ENCODE data around the gene POTEF.
"Not testable (repeated sequence)": the region's sequence is repeated elsewhere in the genome, so short reads cannot be mapped to it uniquely, and the experiment has no call there.

DNA sequence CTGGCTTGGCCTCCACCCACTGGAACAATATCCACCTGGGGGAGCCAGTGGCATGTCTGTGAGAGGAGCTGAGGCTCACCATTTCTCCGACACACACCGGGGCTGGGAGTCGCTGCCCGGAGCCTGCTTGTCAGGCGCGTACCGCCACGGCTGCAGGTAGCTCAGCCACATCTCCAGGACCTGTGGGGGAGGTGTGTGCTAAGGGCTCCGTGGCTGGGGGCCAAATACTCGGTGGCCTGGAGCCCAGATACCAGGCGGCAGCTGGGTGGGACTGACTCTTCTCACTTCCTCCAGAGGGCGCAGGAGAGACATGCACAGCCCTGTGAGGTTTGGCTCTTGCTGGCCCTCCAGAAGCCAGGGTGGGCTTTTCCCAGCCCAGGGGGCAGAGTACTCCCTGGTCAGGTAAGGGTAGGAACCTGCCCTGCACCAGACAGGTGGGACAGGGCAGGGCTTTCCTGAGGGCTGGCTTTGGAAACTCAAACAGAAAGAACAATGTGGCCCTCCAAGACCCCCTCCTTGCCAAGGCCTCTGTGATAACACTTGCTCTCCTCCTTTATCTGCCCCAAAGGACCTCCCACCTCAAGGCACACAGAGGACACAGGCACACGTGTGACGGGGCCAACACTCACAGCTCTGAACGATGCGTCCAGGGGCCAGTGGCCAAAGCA lies 27.1 kb upstream of the POTEF start:
- peak; percentile 21 to 58 for TF ChIP-seq CTCF (conservative IDR thresholded peaks at IDR 0.05 in 1 of 2, IDR thresholded peaks at IDR 0.05 in 1 of 2; ENCODE audit: extremely low read depth in 1 of 2, insufficient read depth in 1 of 2, low read depth in 1 of 2, low read length in 2 of 2)
- TF ChIP-seq EZH2 (IDR thresholded peaks at IDR 0.05; ENCODE audit: borderline replicate concordance, low read length): not testable (repeated sequence)
